Epithelial cell of proximal tubule (primary cell): ENCODE measurements around the gene USP7. TPM values are rescaled to one million over a fixed set of nuclear protein-coding genes. Genes with fewer than 3 reads are reported as not detected.

Experiments used
- DNase-seq: peaks from one replicate; pipeline ENCODE4 v3.0.0-alpha.2; 2011; ENCODE audit warnings: low read depth
- H3K4me3 ChIP-seq: 2 replicates; pipeline ENCODE4 v1.5.1; 2011; ENCODE audit warnings: low read depth, mild to moderate bottlenecking, low read length
- CTCF ChIP-seq: conservative IDR thresholded peaks from 2 replicates; pipeline ENCODE4 v1.5.1; 2012; ENCODE audit warnings: low read depth, mild to moderate bottlenecking, low read length
- total RNA-seq: library from RNA; depleted of rRNA; stranded (reverse); fragments of >200 nt; gene quantifications from 2 replicates; pipeline ENCODE4 v1.2.3, GENCODE V29; 2015

Gene USP7
- total RNA-seq, 1 donor from 2014 or later: 91.4 TPM

GRCh38 chr16:8964462-8964861 is 756 bp upstream of the USP7 start:
- TF ChIP-seq CTCF: no peak

DNA sequence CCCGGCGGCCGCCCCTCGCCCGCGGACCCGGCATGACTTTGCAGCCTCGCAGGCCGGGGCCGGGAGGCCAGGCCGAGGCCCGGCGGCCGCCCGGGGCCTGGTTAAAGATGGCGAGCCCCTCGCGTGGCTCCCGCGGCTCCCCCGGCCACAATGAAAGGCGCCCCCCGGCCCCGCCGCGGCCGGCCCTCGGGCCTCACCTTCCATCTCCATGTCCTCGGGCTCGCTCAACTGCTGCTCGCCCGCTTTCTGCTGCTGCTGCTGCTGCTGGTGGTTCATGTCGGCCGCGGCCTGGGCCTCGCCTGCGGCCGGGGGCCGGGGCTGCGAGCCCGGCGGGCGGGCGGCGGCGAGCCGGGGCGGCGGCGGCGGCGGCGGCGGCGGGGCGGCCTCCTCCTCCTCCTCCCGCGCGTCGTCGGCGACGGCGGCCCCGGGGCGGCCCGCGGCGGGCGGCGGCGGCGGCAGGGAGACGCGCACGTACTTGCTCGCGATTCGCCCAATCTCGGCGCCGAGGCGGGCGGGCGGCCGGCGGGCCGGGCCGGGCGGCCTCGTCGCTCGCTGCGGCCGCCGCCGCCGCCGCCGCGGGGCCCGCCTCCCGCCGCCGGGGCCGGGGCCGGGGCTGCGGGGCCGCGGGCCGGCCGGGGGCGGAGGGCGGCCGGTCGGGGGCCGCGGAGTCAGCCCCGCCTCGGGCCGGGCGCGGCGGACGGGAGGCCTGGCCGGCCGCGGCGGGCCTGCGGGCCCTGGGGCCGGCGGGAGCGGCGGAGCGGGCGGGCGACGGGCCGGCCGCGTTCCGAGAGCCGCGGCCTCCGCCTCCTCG is 491 bp downstream of the USP7 start:
- DNase-seq: no peak
- H3K4me3 ChIP-seq: peak overlapping the region; percentile 86
- no peak for TF ChIP-seq CTCF

More at GRCh38 chr16:8964462-8964861, 756 bp upstream of the USP7 start:
- peak overlapping the region; percentile 71 for H3K4me3 ChIP-seq
- DNase-seq: no peak

DNA sequence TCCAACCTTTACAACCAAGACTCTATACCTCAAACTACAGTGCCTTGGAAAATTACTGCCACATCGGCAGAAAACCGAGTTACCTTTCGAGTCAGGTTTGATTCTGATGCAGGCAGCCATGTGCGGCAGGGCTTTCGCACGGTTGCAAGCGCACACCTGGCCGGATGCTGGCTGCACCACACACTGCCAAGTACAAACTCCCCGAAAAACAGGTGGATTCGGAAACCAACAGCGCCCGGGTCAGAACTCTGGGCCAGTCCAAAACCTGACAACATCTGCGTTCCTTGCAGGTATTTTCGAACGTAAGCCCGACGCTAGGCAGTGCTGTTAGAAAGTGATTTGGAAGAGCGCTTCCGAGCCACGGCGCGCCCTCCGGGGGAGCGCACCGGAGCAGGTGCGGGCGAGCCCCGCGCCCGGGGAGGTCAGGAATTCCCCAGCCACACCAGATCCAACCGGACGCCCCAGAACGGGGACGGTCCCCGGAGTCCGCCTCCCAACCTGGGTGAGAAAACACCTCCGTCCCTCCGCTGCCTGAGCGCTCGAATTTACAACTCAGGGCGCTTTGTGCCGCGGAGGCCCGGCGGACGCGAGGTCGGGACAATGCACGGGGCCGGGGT is 1.2 kb downstream of the USP7 start:
- no peak for TF ChIP-seq CTCF
- DNase-seq: no peak

GRCh38 chr16:8961811-8962390 is 1.8 kb downstream of the USP7 start:
- no peak for DNase-seq
- peak overlapping the region; percentile 86 for H3K4me3 ChIP-seq
- no peak for TF ChIP-seq CTCF

More for the DNA sequence above, 1.2 kb downstream of the USP7 start:
- peak overlapping the region; percentile 86 for H3K4me3 ChIP-seq

DNA sequence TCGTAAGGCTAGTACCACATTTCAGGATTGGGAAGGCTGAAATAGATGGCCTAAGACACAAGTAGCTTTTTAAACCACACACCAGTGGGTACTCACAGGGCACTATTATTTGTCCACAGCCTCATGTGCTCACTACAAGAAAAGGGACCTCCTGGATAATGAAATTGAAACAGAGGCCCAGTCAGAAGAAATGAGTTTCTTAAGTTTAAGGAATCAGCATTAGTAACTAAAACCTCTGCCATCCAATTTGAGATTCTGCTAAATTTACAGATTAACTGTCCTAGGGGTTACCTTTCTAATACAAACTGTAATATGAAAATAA is 3.0 kb downstream of the USP7 start:
- DNase-seq: no peak
- peak overlapping the region; percentile 6 for H3K4me3 ChIP-seq

More for the DNA sequence above, 3.0 kb downstream of the USP7 start:
- TF ChIP-seq CTCF: no peak
